ENCODE data around the gene RIMBP2.

RIMBP2 gene

DNA sequence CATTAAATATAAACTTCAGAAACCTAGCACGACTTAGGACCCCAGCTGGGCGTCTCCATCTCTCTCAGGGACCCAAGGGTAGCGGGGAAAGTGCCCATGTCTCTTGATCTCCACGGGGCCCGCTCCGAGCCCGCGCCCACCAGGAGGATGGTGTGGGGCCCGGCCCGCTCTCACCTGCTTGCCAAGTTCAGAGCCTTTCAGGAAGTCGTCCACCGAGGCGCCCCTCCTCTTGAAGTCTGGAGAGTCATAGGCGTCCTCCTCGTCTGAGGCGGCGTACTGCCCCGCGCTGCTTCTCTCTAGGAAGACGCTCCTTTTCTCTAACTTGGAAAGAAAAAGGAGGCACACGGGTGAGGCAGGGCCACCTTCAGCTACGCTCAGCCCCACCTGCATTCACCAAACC is 281.5 kb downstream of the RIMBP2 start:
- no peak for DNase-seq (ENCODE audit: low read depth)
- H3K4me3 ChIP-seq (ENCODE audit: low read length), result no peak overlapping the region
- TF ChIP-seq, protein P1, sequence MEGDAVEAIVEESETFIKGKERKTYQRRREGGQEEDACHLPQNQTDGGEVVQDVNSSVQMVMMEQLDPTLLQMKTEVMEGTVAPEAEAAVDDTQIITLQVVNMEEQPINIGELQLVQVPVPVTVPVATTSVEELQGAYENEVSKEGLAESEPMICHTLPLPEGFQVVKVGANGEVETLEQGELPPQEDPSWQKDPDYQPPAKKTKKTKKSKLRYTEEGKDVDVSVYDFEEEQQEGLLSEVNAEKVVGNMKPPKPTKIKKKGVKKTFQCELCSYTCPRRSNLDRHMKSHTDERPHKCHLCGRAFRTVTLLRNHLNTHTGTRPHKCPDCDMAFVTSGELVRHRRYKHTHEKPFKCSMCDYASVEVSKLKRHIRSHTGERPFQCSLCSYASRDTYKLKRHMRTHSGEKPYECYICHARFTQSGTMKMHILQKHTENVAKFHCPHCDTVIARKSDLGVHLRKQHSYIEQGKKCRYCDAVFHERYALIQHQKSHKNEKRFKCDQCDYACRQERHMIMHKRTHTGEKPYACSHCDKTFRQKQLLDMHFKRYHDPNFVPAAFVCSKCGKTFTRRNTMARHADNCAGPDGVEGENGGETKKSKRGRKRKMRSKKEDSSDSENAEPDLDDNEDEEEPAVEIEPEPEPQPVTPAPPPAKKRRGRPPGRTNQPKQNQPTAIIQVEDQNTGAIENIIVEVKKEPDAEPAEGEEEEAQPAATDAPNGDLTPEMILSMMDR (IDR thresholded peaks at IDR 0.05; ENCODE audit: insufficient read depth, low read depth, low read length, missing control alignments), result no peak

DNA sequence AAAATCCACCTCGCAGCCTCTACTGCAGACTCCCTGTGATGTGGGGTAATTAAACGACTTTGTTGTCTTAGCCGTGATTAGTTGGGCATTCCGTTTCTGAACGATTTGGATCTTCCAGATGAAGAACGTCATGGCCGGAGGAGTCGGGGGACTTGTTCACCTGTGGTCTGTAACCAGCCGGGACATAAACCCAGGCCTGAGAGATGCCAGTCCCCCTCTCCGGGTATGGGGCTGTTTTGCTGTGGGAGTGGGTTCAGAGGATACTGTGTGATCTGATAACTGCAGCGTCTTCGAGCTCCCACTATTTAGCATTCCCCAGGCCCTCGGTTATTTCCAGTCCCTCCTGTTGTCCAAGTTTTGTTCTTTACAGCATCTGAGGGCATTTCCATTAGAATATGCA is 282.3 kb downstream of the RIMBP2 start:
- no peak overlapping the region for H3K4me3 ChIP-seq (ENCODE audit: low read length)
- TF ChIP-seq, protein P1 (IDR thresholded peaks at IDR 0.05; ENCODE audit: insufficient read depth, low read depth, low read length, missing control alignments), result no peak
- DNase-seq (ENCODE audit: low read depth), result no peak

DNA sequence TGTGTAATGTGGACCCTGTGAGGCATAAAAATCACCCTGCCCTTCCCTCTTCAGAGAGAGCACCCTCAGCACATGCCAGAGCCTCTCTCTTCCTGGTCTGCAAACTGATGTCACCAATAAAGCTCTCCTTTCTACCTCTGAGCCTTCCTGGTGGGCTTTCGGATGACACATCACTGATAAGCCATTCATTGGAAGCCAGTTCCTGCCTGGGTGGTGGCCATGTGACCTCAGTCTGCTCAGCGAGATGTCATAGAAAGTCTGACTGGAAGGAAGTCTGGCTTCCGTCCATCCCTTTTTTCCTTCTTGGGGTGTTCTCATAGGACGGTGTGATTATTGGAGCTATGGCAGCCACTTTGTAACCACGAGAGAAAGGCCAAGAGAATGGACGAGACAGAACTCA is 282.7 kb downstream of the RIMBP2 start:
- no peak for DNase-seq (ENCODE audit: low read depth)
- no peak overlapping the region for H3K4me3 ChIP-seq (ENCODE audit: low read length)
- TF ChIP-seq, protein P1 (IDR thresholded peaks at IDR 0.05; ENCODE audit: insufficient read depth, low read depth, low read length, missing control alignments), result no peak

DNA sequence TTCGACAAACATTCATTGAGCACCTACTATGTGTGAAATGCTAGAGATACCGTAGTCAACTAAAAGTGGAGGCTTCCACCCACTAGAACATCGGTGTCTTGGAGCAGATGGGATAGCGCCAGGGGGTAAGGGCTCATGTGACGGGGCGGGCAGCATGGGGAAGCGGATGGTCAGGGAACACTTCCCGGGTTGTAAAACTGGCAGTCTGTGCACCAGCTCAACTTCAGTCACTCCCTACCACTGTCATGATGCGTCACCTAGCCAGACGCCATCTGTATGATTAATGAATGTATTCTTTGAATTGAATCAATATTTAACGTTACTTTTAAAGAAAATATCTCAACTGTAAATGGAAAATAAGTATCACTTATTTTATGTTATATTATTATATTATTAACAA is 284.9 kb downstream of the RIMBP2 start:
- H3K4me3 ChIP-seq (ENCODE audit: low read length), result no peak overlapping the region
- TF ChIP-seq, protein P1 (IDR thresholded peaks at IDR 0.05; ENCODE audit: insufficient read depth, low read depth, low read length, missing control alignments), result no peak

DNA sequence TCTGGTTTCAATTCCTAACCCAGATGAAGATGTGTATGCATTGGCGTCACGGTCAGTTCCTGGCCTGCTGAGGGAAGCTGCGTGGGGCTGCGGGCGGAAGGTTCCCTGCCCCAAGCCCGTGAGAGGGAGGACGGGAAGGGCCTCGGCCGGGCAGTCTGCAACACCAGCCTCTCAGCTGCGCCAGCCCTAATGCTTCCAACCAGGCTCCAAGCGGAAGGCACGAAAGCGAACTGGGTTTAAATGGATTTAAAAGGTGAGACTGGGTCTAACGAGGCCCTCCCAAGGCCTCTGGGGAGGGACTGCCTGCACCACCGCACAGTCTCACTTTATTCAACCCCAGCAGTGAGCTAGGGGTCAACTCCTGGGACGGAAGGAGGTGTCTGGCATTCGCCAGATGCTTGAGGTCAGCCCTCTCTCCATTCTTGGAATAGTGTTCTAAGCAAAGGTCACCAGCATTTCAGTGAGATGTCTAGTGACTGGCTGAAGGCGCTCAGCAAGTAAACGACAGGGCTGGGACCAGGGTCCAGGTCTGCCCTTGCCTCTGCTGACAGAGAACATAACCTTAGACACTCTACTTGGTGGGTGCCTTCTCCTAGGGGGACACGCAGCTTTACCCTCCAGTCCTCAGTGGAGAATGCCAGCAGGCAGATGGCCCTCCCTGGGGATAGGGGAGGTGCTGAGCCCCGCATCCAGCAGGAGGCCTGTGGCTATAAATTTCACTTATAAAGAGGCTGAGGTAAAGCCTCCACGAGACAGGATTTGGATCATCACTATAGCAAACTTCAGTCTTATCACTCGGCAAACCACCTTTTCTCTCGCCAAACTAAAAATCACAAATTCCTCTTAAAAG is 286.2 kb downstream of the RIMBP2 start:
- no peak for DNase-seq (ENCODE audit: low read depth)

More for the DNA sequence above, 284.9 kb downstream of the RIMBP2 start:
- no peak for DNase-seq (ENCODE audit: low read depth)

DNA sequence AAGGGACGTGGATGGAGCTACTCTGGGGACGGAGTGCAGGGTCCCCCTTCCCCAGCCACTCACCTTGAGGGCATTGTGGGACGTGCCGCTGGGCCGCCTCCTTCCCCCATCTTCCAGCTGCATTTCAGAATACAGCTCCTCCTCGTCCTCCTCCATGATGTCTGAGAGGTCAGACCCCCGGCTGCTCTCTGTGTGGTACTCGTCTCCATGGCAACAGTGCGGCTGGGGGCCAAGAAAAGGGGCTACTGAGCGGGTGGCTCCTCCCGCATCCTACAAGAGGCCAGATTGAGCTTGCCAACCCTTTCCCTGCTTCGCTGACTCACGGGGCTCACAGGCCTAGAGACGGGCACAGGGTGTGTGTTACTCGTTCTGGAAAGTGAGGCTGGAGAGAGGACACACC is 288.0 kb downstream of the RIMBP2 start:
- no peak overlapping the region for H3K4me3 ChIP-seq (ENCODE audit: low read length)
- TF ChIP-seq, protein P1 (IDR thresholded peaks at IDR 0.05; ENCODE audit: insufficient read depth, low read depth, low read length, missing control alignments), result no peak
- no peak for DNase-seq (ENCODE audit: low read depth)

More for the DNA sequence above, 286.2 kb downstream of the RIMBP2 start:
- TF ChIP-seq, protein P1 (IDR thresholded peaks at IDR 0.05; ENCODE audit: insufficient read depth, low read depth, low read length, missing control alignments), result no peak
- no peak overlapping the region for H3K4me3 ChIP-seq (ENCODE audit: low read length)

Measured in epithelial cell of esophagus (primary cell).